ENCODE results near the gene SMKR1.

DNA sequence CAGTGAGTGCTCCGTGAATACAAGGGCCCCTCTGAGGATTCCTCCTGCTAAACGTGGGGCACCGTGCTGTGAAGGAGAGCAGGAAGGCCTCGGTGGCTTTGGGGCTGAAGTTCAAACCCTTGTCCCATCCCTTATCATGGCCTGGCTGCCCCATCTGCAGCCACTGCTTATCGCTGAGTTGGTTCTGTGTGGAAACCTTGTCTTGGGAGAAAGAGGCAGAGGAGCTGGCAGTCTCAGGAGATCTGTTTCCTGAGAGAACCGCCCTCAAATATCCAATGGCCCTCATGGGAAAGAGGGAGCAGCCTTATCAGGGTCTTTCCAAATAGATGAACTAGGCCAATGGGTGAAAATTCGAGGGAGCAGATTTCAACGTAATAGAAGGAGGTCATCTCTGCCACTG, 57.2 kb downstream of the SMKR1 start:
- TF ChIP-seq, protein P1, sequence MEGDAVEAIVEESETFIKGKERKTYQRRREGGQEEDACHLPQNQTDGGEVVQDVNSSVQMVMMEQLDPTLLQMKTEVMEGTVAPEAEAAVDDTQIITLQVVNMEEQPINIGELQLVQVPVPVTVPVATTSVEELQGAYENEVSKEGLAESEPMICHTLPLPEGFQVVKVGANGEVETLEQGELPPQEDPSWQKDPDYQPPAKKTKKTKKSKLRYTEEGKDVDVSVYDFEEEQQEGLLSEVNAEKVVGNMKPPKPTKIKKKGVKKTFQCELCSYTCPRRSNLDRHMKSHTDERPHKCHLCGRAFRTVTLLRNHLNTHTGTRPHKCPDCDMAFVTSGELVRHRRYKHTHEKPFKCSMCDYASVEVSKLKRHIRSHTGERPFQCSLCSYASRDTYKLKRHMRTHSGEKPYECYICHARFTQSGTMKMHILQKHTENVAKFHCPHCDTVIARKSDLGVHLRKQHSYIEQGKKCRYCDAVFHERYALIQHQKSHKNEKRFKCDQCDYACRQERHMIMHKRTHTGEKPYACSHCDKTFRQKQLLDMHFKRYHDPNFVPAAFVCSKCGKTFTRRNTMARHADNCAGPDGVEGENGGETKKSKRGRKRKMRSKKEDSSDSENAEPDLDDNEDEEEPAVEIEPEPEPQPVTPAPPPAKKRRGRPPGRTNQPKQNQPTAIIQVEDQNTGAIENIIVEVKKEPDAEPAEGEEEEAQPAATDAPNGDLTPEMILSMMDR (IDR thresholded peaks at IDR 0.05) = no peak
- TF ChIP-seq POLR2A (IDR thresholded peaks at IDR 0.05) = no peak

All from body of pancreas (tissue), 4 donors.